ENCODE results near the gene CIZ1. TPM values are rescaled to one million over a fixed set of nuclear protein-coding genes. Genes with fewer than 3 reads are reported as not detected.

Gene CIZ1
- total and polyA plus RNA-seq, 2 of the 13 experiments (the other 11 are each of a cell fraction or from before 2014, with no cell fraction given), result 30.6 to 50.3 TPM

DNA sequence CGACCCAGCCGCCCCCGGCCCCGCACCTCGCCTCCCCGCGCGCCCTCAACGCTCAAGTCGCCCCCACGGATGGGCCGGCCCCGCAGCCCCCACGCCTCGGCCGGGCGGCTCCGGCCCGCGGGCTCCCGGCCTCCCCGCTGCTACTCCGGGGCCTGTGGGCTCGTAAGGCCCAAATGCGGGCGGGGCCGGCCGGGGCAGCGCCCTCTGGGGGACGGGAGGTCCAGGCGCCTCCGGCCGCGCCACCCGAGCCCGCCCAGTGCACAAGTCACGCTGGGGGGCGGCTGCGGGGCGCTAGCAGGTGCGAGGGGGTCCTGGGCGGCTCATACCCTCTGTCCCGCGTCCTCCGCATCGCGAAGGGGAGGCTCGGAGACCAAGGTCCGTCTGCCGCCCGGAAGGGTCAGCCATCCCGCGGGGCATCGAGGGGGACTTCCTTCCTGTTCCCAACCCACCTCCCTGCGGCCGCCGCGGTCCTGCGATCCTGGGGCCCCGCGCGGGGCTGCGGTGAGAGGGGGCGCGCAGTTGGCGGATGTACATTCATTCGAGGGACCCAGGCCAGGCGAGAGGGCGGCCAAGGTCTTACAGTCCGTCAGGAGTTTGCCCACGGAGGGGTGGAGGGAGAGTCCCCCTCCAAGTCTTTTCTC, at the start of gene CIZ1 (continued):
- TF ChIP-seq GATA4 (IDR thresholded peaks at IDR 0.05; ENCODE audit: borderline replicate concordance, low read depth), result no peak
- no peak for TF ChIP-seq ZNF709 (CRISPR knock-in tag; IDR thresholded peaks at IDR 0.05)
- no peak for TF ChIP-seq NONO (IDR thresholded peaks at IDR 0.05)
- TF ChIP-seq NONO (CRISPR knock-in tag; conservative IDR thresholded peaks at IDR 0.05), result peak; percentile 86; the same call in 1 of the 2 replicates
- TF ChIP-seq, protein P1, sequence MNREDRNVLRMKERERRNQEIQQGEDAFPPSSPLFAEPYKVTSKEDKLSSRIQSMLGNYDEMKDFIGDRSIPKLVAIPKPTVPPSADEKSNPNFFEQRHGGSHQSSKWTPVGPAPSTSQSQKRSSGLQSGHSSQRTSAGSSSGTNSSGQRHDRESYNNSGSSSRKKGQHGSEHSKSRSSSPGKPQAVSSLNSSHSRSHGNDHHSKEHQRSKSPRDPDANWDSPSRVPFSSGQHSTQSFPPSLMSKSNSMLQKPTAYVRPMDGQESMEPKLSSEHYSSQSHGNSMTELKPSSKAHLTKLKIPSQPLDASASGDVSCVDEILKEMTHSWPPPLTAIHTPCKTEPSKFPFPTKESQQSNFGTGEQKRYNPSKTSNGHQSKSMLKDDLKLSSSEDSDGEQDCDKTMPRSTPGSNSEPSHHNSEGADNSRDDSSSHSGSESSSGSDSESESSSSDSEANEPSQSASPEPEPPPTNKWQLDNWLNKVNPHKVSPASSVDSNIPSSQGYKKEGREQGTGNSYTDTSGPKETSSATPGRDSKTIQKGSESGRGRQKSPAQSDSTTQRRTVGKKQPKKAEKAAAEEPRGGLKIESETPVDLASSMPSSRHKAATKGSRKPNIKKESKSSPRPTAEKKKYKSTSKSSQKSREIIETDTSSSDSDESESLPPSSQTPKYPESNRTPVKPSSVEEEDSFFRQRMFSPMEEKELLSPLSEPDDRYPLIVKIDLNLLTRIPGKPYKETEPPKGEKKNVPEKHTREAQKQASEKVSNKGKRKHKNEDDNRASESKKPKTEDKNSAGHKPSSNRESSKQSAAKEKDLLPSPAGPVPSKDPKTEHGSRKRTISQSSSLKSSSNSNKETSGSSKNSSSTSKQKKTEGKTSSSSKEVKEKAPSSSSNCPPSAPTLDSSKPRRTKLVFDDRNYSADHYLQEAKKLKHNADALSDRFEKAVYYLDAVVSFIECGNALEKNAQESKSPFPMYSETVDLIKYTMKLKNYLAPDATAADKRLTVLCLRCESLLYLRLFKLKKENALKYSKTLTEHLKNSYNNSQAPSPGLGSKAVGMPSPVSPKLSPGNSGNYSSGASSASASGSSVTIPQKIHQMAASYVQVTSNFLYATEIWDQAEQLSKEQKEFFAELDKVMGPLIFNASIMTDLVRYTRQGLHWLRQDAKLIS (CRISPR knock-in tag; IDR thresholded peaks at IDR 0.05), result no peak
- TF ChIP-seq, protein P2, sequence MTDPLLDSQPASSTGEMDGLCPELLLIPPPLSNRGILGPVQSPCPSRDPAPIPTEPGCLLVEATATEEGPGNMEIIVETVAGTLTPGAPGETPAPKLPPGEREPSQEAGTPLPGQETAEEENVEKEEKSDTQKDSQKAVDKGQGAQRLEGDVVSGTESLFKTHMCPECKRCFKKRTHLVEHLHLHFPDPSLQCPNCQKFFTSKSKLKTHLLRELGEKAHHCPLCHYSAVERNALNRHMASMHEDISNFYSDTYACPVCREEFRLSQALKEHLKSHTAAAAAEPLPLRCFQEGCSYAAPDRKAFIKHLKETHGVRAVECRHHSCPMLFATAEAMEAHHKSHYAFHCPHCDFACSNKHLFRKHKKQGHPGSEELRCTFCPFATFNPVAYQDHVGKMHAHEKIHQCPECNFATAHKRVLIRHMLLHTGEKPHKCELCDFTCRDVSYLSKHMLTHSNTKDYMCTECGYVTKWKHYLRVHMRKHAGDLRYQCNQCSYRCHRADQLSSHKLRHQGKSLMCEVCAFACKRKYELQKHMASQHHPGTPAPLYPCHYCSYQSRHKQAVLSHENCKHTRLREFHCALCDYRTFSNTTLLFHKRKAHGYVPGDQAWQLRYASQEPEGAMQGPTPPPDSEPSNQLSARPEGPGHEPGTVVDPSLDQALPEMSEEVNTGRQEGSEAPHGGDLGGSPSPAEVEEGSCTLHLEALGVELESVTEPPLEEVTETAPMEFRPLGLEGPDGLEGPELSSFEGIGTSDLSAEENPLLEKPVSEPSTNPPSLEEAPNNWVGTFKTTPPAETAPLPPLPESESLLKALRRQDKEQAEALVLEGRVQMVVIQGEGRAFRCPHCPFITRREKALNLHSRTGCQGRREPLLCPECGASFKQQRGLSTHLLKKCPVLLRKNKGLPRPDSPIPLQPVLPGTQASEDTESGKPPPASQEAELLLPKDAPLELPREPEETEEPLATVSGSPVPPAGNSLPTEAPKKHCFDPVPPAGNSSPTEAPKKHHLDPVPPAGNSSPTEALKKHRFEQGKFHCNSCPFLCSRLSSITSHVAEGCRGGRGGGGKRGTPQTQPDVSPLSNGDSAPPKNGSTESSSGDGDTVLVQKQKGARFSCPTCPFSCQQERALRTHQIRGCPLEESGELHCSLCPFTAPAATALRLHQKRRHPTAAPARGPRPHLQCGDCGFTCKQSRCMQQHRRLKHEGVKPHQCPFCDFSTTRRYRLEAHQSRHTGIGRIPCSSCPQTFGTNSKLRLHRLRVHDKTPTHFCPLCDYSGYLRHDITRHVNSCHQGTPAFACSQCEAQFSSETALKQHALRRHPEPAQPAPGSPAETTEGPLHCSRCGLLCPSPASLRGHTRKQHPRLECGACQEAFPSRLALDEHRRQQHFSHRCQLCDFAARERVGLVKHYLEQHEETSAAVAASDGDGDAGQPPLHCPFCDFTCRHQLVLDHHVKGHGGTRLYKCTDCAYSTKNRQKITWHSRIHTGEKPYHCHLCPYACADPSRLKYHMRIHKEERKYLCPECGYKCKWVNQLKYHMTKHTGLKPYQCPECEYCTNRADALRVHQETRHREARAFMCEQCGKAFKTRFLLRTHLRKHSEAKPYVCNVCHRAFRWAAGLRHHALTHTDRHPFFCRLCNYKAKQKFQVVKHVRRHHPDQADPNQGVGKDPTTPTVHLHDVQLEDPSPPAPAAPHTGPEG (CRISPR knock-in tag; IDR thresholded peaks at IDR 0.05), result peak; percentile 72
- no peak for TF ChIP-seq PRPF4 (IDR thresholded peaks at IDR 0.05; ENCODE audit: low read depth, low read length, poor library complexity, severe bottlenecking)
- 0 out of 2 replicates have a peak, but pooled peaks have one; percentile 37 for TF ChIP-seq ZMYM2 (CRISPR knock-in tag; IDR thresholded peaks at IDR 0.05)
- peak; percentile 70; the same call in 1 of the 2 replicates for TF ChIP-seq RFXANK (CRISPR knock-in tag; IDR thresholded peaks at IDR 0.05)
- TF ChIP-seq SIN3B (IDR thresholded peaks at IDR 0.05; ENCODE audit: low read length), result peak; percentile 35; the same call in 1 of the 2 replicates
- TF ChIP-seq, protein P3, sequence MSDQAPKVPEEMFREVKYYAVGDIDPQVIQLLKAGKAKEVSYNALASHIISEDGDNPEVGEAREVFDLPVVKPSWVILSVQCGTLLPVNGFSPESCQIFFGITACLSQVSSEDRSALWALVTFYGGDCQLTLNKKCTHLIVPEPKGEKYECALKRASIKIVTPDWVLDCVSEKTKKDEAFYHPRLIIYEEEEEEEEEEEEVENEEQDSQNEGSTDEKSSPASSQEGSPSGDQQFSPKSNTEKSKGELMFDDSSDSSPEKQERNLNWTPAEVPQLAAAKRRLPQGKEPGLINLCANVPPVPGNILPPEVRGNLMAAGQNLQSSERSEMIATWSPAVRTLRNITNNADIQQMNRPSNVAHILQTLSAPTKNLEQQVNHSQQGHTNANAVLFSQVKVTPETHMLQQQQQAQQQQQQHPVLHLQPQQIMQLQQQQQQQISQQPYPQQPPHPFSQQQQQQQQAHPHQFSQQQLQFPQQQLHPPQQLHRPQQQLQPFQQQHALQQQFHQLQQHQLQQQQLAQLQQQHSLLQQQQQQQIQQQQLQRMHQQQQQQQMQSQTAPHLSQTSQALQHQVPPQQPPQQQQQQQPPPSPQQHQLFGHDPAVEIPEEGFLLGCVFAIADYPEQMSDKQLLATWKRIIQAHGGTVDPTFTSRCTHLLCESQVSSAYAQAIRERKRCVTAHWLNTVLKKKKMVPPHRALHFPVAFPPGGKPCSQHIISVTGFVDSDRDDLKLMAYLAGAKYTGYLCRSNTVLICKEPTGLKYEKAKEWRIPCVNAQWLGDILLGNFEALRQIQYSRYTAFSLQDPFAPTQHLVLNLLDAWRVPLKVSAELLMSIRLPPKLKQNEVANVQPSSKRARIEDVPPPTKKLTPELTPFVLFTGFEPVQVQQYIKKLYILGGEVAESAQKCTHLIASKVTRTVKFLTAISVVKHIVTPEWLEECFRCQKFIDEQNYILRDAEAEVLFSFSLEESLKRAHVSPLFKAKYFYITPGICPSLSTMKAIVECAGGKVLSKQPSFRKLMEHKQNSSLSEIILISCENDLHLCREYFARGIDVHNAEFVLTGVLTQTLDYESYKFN (CRISPR knock-in tag; conservative IDR thresholded peaks at IDR 0.05), result peak; percentile 67; the same call in 1 of the 2 replicates
- 0 out of 2 replicates have a peak, but pooled peaks have one; percentile 31 for TF ChIP-seq ZNF557 (CRISPR knock-in tag; IDR thresholded peaks at IDR 0.05)
- TF ChIP-seq NFKB2 (CRISPR knock-in tag; IDR thresholded peaks at IDR 0.05; ENCODE audit: borderline replicate concordance), result 0 out of 2 replicates have a peak, but pooled peaks have one; percentile 73
- TF ChIP-seq PHF8 (CRISPR knock-in tag; IDR thresholded peaks at IDR 0.05), result peak; percentile 82

Measured in HepG2 (cell line).